Tibial nerve (tissue), 4 donors: ENCODE results near the gene CYP46A1. TPM values are rescaled to one million over a fixed set of nuclear protein-coding genes. Genes with fewer than 3 reads are reported as not detected.

Source experiments
- DNase-seq, 2 donors: peaks; one replicate each; pipeline ENCODE4 v3.0.0-alpha.2; 2019; ENCODE audit warnings: low spot score in 2 of 2
- H3K27ac ChIP-seq, 4 donors: fragments of 200-600 bp; sonication (generic) in 3 of 4; one replicate each; pipeline ENCODE4 v1.5.1; 2017 to 2019; ENCODE audit warnings: mild to moderate bottlenecking in 1 of 4
- H3K27me3 ChIP-seq, 2 donors: fragments of 200-600 bp; sonication (generic) in 1 of 2; one replicate each; pipeline versions ENCODE4 v1.5.1 to v1.6.0; 2017 to 2019
- H3K36me3 ChIP-seq, 3 donors: fragments of 200-600 bp; sonication (generic); one replicate each; pipeline ENCODE4 v1.5.1; 2018 to 2019
- H3K4me1 ChIP-seq, 4 donors: fragments of 200-600 bp; sonication (generic) in 3 of 4; one replicate each; pipeline ENCODE4 v1.5.1; 2017 to 2019
- H3K4me3 ChIP-seq, 4 donors: fragments of 200-600 bp; sonication (generic) in 3 of 4; one replicate each; pipeline ENCODE4 v1.5.1; 2017 to 2019; ENCODE audit warnings: mild to moderate bottlenecking in 1 of 4, moderate library complexity in 1 of 4
- H3K9me3 ChIP-seq, 4 donors: fragments of 200-600 bp; sonication (generic) in 3 of 4; one replicate each; pipeline ENCODE4 v1.5.1; 2017 to 2019
- CTCF ChIP-seq, 5 experiments: fragments of 200-600 bp in 3 of 5; fragments of 450-650 bp in 2 of 5; sonication (generic) in 3 of 5; IDR thresholded peaks; one replicate each; pipeline ENCODE4 v1.5.1; 2016 to 2019; ENCODE audit warnings: antibody characterized with exemption in 5 of 5, mild to moderate bottlenecking in 3 of 5, moderate library complexity in 2 of 5
- EP300 ChIP-seq, 2 donors: sonication (generic); formaldehyde crosslinking; IDR thresholded peaks; one replicate each; pipeline ENCODE4 v1.6.1; 2017; ENCODE audit warnings: antibody characterized with exemption in 2 of 2, mild to moderate bottlenecking in 1 of 2
- POLR2A ChIP-seq, 2 donors: fragments of 450-650 bp; IDR thresholded peaks; one replicate each; pipeline ENCODE4 v1.6.1; 2017; ENCODE audit warnings: antibody characterized with exemption in 2 of 2, mild to moderate bottlenecking in 2 of 2, moderate library complexity in 2 of 2
- WGBS, 2 donors: methylation state at CpG; one replicate each; pipeline ENCODE4 v1.1.5; 2018; 5-methylcytosine and 5-hydroxymethylcytosine counted together
- total RNA-seq, 4 donors: library from RNA; depleted of rRNA; stranded (reverse); fragments of >200 nt; gene quantifications; one replicate each; pipeline ENCODE4 v1.1.0, GENCODE V29; 2016

The CYP46A1 gene
- total RNA-seq, 4 donors from 2014 or later = 1.2 to 3.7 (median 1.4) TPM

DNA sequence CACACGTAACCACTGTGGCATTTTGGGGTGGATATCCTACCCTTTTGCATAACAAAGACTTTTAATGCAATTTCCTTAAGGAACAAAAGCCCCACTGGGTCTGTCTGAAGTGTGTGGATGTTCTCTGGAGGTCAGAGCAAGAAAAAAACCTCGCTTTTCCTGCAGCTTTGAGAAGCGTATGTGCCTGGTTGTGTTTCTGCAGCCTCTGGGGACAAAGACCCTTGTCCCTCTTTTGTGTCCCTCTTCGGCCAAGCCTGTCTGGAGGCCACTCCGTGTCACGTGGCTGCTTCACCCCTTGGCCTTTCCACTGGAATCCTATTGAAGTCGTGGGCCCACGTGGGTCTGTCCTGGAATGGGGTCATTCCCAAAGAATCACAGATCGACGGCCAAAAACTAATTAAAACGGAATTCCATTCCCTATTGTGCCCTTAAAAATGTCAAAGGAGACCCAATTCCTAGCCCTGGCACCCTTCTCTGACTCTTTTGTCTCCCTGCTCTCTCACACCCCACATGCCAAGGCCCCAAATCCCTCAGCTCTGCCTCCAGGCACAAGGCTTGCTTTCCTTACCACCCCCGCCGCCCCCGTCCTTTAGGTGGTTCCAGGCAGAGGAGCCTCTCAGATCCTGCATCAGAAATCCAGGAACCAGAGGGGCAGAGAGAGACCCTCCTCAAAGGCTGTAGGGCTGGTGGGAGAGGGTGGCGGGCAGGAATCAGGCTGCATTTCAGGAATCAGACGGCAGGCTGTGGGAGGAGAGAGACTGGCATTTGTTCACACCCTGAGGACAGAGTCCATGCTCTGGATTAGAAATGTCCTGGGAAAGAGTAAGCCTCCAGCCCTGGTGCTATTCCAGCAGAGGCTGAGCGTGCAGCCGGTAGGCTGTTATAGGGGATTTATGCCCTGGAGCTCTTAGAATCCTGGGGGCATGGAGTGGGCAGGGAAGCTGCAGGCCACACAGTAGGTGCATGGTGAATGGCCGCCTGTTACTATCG, 12.6 kb upstream of the CYP46A1 start:
- WGBS, 2 donors = 37 to 38% methylated on average over 16 to 20 of the region's 20 CpGs
- no peaks in the 10 kb centered on the region for H3K36me3 ChIP-seq
- peak overlapping the region in 2 of 4 donors; percentile 4 to 47 for H3K27ac ChIP-seq
- no peak for TF ChIP-seq CTCF (IDR thresholded peaks at IDR 0.05)
- no peak for TF ChIP-seq POLR2A (IDR thresholded peaks at IDR 0.05)
- no peak for TF ChIP-seq EP300 (IDR thresholded peaks at IDR 0.05)
- no peaks in the 10 kb centered on the region for H3K9me3 ChIP-seq
- DNase-seq = no peak
- H3K27me3 ChIP-seq = no peaks in the 10 kb centered on the region
- H3K4me3 ChIP-seq = no peak overlapping the region
- peaks cover 0 to 31% (median 11%) of the 10 kb centered on the region in 4 donors for H3K4me1 ChIP-seq

DNA sequence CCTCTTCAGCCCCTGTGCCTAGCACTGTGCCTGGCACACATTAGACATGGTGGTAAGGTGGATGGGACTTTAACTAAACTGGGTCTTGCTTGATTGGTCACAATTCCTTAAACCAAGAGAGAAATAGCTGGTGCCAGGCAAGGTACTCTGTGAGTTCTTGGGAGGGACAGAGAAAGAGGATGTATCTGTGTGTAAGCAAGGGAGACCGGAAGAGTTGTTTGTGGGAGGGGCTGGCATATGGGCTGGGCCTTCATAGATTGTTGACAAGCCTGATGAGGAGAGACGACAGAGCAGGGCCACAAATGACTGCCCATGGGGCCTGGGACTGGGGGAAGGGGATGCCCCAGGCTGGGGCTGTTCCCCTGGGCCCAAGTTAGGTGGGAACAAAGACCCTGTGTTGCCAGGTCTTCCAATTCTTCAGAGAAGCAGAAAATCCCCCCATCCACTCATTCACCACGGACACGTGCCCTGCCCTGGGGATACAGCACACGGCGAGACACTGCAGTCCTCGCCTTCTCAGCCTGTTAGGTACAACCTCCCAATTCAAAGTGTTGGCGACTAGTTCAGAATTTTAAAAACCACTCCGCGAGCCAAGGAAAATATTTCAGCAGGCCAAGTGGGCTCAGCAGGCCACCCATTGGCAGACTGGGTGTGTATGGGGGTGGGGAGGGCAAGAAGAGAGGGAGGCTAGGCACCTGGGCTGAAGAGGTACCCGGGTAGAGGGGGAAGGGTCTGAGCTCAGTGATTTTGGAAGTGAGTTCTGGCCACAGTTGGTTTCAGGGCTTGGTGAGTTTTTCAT, 11.4 kb upstream of the CYP46A1 start:
- no peak for DNase-seq
- 60 to 75% methylated on average over 7 to 11 of the region's 11 CpGs for WGBS, 2 donors
- Histone ChIP-seq H3K36me3 (no peaks in the 10 kb centered on the region), H3K4me1 (peaks cover 0 to 31% (median 11%) of the 10 kb centered on the region in 4 donors), H3K27me3 (no peaks in the 10 kb centered on the region), H3K4me3 (no peak overlapping the region), H3K27ac (peak overlapping the region in 1 of 4 donors; percentile 11), H3K9me3 (peaks cover 0 to 7% (median 0%) of the 10 kb centered on the region in 4 donors)
- TF ChIP-seq POLR2A (IDR thresholded peaks at IDR 0.05) = no peak
- TF ChIP-seq EP300 (IDR thresholded peaks at IDR 0.05) = no peak
- no peak for TF ChIP-seq CTCF (IDR thresholded peaks at IDR 0.05)

- Histone ChIP-seq H3K9me3 (peaks cover 0 to 14% (median 0%) of the 10 kb centered on the region in 4 donors), H3K4me1 (peaks cover 0 to 31% (median 11%) of the 10 kb centered on the region in 4 donors), H3K27ac (no peak overlapping the region), H3K36me3 (no peaks in the 10 kb centered on the region), H3K4me3 (no peak overlapping the region), H3K27me3 (no peaks in the 10 kb centered on the region)
- 66 to 74% methylated on average over 8 of the region's 8 CpGs for WGBS, 2 donors
- no peak for DNase-seq
- no peak for TF ChIP-seq POLR2A (IDR thresholded peaks at IDR 0.05)
- TF ChIP-seq CTCF (IDR thresholded peaks at IDR 0.05) = no peak
- no peak for TF ChIP-seq EP300 (IDR thresholded peaks at IDR 0.05)
Measured at GRCh38 chr14:99673305-99674063, 10.6 kb upstream of the CYP46A1 start.

DNA sequence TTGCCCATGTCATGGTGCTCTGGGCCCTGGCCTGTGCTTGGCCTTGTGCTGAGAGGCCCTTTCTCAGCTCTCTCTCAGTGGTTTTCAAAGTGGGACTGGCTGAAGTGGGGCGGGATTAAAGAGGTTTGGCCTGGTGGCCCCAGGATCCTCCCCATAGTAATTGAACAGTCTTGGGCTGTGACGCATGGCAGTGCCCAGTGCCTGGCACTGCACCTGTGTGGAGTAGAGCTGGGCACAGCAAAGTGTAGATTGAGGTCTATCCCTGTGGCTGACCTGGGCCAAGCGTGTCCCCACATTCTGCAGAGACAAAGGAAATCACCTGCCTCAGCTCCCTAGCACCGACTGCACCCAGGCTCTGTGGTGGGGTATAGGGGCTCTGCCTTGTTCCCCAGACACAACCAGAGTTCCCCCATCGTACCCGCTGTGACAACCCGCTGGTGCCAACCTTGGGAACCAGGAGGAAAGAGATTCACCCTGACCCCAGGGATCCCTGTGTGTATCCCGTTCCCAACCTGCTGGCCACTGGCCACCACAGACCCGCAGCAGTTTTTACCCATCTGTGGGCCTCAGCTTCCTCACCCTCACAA, 9.9 kb upstream of the CYP46A1 start:
- H3K4me3 ChIP-seq = no peak overlapping the region
- no peaks in the 10 kb centered on the region for H3K36me3 ChIP-seq
- H3K27me3 ChIP-seq = no peaks in the 10 kb centered on the region
- no peak for TF ChIP-seq EP300 (IDR thresholded peaks at IDR 0.05)
- peaks cover 0 to 31% (median 11%) of the 10 kb centered on the region in 4 donors for H3K4me1 ChIP-seq
- WGBS, 2 donors = 88% methylated on average over 9 of the region's 9 CpGs
- H3K9me3 ChIP-seq = peaks cover 0 to 21% (median 0%) of the 10 kb centered on the region in 4 donors
- H3K27ac ChIP-seq = no peak overlapping the region
- DNase-seq = no peak
